ENCODE measurements around the gene TWF2.

TWF2 gene

DNA sequence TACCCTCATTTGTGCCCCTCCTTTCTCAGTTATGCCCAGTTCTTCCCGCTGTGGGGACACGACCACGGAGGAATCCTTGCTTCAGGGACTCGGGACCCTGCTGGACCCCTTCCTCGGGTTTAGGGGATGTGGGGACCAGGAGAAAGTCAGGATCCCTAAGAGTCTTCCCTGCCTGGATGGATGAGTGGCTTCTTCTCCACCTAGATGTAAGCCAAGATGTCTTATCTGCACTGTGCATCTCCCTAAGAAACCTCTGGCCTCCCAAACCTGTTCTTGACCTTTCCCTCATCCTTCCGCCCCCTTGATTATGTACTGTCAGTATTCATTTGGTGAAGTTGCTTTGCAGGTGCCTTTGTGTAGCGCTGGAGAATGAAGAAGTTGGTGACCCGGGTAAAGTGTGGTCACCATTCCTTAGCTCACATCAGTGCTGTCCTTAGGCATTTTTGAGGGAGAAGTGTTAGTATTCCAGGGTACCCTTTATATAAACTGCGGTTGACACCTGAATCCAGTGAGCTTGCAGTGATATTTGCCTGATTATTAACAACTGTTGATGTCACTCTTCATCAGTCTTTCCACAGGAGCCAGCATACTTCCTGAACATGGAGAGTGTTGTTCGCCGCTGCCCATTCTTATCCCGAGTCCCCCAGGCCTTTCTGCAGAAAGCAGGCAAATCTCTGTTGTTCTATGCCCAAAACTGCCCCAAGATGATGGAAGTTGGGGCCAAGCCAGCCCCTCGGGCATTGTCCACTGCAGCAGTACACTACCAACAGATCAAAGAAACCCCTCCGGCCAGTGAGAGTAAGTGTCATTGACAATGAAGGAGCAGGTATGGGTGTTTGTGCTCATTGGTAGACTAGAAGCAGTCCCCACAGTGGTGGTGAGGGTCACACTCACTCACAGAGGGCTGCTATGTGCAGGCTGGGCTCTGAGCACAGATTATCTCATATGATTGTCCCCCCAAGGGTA is 40.0 kb downstream of the TWF2 start:
- Histone ChIP-seq H3K27me3 (ENCODE audit: control insufficient read depth, insufficient read depth, low read length) (no peaks in the 10 kb centered on the region), H3K4me3 (ENCODE audit: low read depth, low read length) (peak overlapping the region; percentile 97), H3K4me2 (ENCODE audit: low read length) (peak overlapping the region; percentile 96), H3K4me1 (peaks cover 10% of the 10 kb centered on the region), H3K79me2 (peaks cover 3% of the 10 kb centered on the region), H3K27ac (peak overlapping the region; percentile 77), H3K9ac (peak overlapping the region; percentile 77), H3K9me3 (ENCODE audit: control insufficient read depth, low read length) (no peaks in the 10 kb centered on the region), H2AFZ (peak overlapping the region; percentile 100), H3K36me3 (ENCODE audit: control insufficient read depth, insufficient read depth, low read length) (no peaks in the 10 kb centered on the region)
- TF ChIP-seq, protein P1, sequence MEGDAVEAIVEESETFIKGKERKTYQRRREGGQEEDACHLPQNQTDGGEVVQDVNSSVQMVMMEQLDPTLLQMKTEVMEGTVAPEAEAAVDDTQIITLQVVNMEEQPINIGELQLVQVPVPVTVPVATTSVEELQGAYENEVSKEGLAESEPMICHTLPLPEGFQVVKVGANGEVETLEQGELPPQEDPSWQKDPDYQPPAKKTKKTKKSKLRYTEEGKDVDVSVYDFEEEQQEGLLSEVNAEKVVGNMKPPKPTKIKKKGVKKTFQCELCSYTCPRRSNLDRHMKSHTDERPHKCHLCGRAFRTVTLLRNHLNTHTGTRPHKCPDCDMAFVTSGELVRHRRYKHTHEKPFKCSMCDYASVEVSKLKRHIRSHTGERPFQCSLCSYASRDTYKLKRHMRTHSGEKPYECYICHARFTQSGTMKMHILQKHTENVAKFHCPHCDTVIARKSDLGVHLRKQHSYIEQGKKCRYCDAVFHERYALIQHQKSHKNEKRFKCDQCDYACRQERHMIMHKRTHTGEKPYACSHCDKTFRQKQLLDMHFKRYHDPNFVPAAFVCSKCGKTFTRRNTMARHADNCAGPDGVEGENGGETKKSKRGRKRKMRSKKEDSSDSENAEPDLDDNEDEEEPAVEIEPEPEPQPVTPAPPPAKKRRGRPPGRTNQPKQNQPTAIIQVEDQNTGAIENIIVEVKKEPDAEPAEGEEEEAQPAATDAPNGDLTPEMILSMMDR (IDR thresholded peaks at IDR 0.05) = no peak

DNA sequence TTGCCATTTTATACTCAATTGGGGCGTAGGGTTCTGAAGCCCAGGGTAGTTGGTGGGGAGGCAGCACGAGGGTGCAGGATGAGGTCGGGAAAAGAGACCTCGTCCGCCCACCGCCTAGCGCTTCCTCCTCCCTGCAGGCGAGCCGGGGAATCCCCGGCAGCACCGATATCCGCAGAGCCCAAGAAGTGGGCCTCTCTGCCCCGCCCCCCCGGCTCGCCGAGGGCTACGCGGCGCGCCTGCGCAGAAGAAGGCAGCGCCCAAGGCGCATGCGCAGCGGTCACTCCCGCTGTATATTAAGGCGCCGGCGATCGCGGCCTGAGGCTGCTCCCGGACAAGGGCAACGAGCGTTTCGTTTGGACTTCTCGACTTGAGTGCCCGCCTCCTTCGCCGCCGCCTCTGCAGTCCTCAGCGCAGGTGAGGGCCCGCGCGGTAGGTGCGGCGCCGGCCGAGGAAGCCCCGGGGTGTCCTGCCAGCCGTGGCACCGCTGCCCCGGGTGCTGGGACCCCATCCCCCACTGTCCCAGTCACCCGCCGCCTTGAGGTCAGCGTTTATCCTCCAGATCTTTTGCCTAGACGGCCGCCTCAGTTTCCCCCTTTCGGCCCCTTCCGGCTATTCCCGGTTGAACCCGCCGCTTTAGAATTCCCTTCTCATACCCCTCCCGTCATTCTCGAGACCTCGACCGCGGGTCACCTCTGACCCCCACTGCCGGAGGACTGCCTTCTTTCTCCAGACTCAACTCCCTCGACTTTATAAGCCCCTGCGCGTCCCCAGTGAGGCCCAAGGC is 40.9 kb downstream of the TWF2 start, which contains the start of gene ALAS1:
Gene ALAS1, plus strand, starts transcription at position 319 of the 784 bp plus-strand sequence. CDS start 1,082 bp downstream, outside the sequence.
- peak within 1 kb of the TSS; percentile 97 for H3K4me3 ChIP-seq (ENCODE audit: low read depth, low read length)
- peak within 1 kb of the TSS; percentile 77 for H3K9ac ChIP-seq
- no peaks in the 10 kb centered on the region for H3K27me3 ChIP-seq (ENCODE audit: control insufficient read depth, insufficient read depth, low read length)
- H3K27ac ChIP-seq = peak within 1 kb of the TSS; percentile 77
- H2AFZ ChIP-seq = peak within 1 kb of the TSS; percentile 100
- no peaks in the 10 kb centered on the region for H3K9me3 ChIP-seq (ENCODE audit: control insufficient read depth, low read length)
- TF ChIP-seq, protein P1 (IDR thresholded peaks at IDR 0.05) = peak; percentile 20
- H3K4me2 ChIP-seq (ENCODE audit: low read length) = peak within 1 kb of the TSS; percentile 96
- no peaks in the 10 kb centered on the region for H3K36me3 ChIP-seq (ENCODE audit: control insufficient read depth, insufficient read depth, low read length)
- peaks cover 10% of the 10 kb centered on the region for H3K4me1 ChIP-seq
- H3K79me2 ChIP-seq = peaks cover 3% of the 10 kb centered on the region

DNA sequence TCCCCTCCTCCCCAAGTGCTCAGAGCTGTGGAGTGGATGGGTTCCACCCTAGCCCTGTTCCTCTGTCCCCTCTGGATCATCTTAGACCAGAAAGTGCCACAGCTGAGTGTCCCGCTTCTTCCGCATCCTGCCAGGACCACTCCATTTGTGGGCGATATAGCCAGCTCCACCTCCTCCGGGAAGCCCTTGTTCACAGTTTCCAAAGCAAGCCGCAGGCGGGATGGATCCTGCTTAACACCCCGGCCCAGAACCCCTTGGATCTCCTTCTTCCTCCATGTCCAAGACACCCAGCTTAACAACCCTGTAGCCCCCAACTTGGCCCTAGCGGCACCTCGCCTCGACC is 41.5 kb downstream of the TWF2 start:
- peaks cover 10% of the 10 kb centered on the region for H3K4me1 ChIP-seq

DNA sequence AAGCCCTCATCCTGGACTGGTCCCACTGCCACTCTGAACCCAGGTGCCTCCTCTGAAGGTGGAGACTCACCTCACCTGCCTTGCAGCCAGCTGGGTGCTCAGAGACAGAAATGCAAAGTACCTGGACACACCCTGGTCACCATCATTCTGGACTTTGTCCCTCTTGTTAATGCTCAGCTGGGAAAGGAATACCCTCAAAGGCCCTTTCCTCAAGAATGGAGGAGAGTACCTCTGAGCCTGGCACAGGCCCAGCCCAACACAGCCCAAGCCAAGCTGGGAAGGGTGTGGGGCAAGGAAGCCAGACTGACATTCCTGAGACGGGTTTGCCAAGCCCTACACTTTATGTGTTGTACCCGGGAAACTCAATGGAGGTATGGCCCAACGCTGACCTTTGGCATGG is 42.0 kb downstream of the TWF2 start:
- TF ChIP-seq, protein P1 (IDR thresholded peaks at IDR 0.05) = no peak
- Histone ChIP-seq H3K36me3 (ENCODE audit: control insufficient read depth, insufficient read depth, low read length) (no peaks in the 10 kb centered on the region), H3K79me2 (peaks cover 3% of the 10 kb centered on the region), H3K27me3 (ENCODE audit: control insufficient read depth, insufficient read depth, low read length) (no peaks in the 10 kb centered on the region), H3K9me3 (ENCODE audit: control insufficient read depth, low read length) (no peaks in the 10 kb centered on the region), H3K4me1 (peaks cover 10% of the 10 kb centered on the region), H2AFZ (no peak overlapping the region), H3K4me2 (ENCODE audit: low read length) (peak overlapping the region; percentile 96), H3K27ac (peak overlapping the region; percentile 77), H3K4me3 (ENCODE audit: low read depth, low read length) (no peak overlapping the region), H3K9ac (no peak overlapping the region)

More for the DNA sequence above, 41.5 kb downstream of the TWF2 start:
- peaks cover 3% of the 10 kb centered on the region for H3K79me2 ChIP-seq
- H3K9ac ChIP-seq = peak overlapping the region; percentile 77
- TF ChIP-seq, protein P1 (IDR thresholded peaks at IDR 0.05) = no peak
- peak overlapping the region; percentile 77 for H3K27ac ChIP-seq
- H3K4me2 ChIP-seq (ENCODE audit: low read length) = peak overlapping the region; percentile 96
- H3K27me3 ChIP-seq (ENCODE audit: control insufficient read depth, insufficient read depth, low read length) = no peaks in the 10 kb centered on the region
- peak overlapping the region; percentile 97 for H3K4me3 ChIP-seq (ENCODE audit: low read depth, low read length)
- H2AFZ ChIP-seq = peak overlapping the region; percentile 100
- H3K36me3 ChIP-seq (ENCODE audit: control insufficient read depth, insufficient read depth, low read length) = no peaks in the 10 kb centered on the region
- H3K9me3 ChIP-seq (ENCODE audit: control insufficient read depth, low read length) = no peaks in the 10 kb centered on the region
